IMR-90 (cell line): ENCODE data around the gene PC. TPM values are rescaled to one million over a fixed set of nuclear protein-coding genes. Genes with fewer than 3 reads are reported as not detected.
A peak's percentile ranks its signal among the peaks of the same experiment; 100 is the strongest.

Experiments
- ATAC-seq: fragments of 200-7000 bp; cut with Tn5 transposase; 2 replicates; pipeline ENCODE4 v1.9.1; 2020; ENCODE audit warnings: low read depth, mild to moderate bottlenecking, moderate library complexity
- Bru-seq: library from RNA; stranded (reverse); fragments of 400-500 nt; gene quantifications from one replicate; lab custom pipeline; 2021; lab: Mats Ljungman, UMichigan
- BruChase-seq, 2 experiments: library from RNA; stranded (reverse); fragments of 400-500 nt; gene quantifications; one replicate each; lab custom pipeline; 2021; lab: Mats Ljungman, UMichigan
- BruUV-seq: library from RNA; stranded (reverse); fragments of 400-500 nt; replicated peaks from 2 replicates; lab custom pipeline; 2021; lab: Mats Ljungman, UMichigan
- CTCF ChIA-PET: fragments of 300-600 bp; formaldehyde crosslinking; extraction: SDS; loops from one replicate; lab custom pipeline; 2021; ENCODE audit warnings: antibody characterized with exemption; lab: Yijun Ruan, JAX
- POLR2A ChIA-PET: fragments of 300-600 bp; sonication (Branson Sonifier 250); formaldehyde crosslinking; loops from one replicate; lab custom pipeline; 2022; ENCODE audit warnings: antibody characterized with exemption; ENCODE audit not compliant: unreplicated experiment; lab: Charles Lee
- DNase-seq: peaks from one replicate; pipeline ENCODE4 v3.0.0; 2013
- H2AFZ ChIP-seq: replicated peaks from 2 replicates; pipeline ENCODE3; 2013; ENCODE audit warnings: low read length, mild to moderate bottlenecking; ENCODE audit not compliant: poor library complexity
- H2AK5ac ChIP-seq: 2 replicates; pipeline ENCODE4 v1.6.1; 2013; ENCODE audit warnings: low read depth, low read length, inconsistent platforms
- H2AK9ac ChIP-seq: replicated peaks from 2 replicates; pipeline ENCODE3; 2013; ENCODE audit warnings: mild to moderate bottlenecking, low read depth, low read length, moderate library complexity; ENCODE audit not compliant: poor library complexity
- H2BK120ac ChIP-seq: 2 replicates; pipeline ENCODE4 v1.6.1; 2013; ENCODE audit warnings: low read depth, low read length, inconsistent platforms
- H2BK15ac ChIP-seq: 3 replicates; pipeline ENCODE4 v1.6.1; 2013; ENCODE audit warnings: low read depth, low read length, inconsistent platforms
- H2BK20ac ChIP-seq: 2 replicates; pipeline ENCODE4 v1.6.1; 2013; ENCODE audit warnings: low read depth, mild to moderate bottlenecking, inconsistent platforms, low read length, moderate library complexity
- H2BK5ac ChIP-seq: 2 replicates; pipeline ENCODE4 v1.6.1; 2013; ENCODE audit warnings: mild to moderate bottlenecking, low read depth, low read length, inconsistent platforms; ENCODE audit not compliant: poor library complexity, severe bottlenecking
- H3K14ac ChIP-seq: replicated peaks from 2 replicates; pipeline ENCODE4 v1.6.1; 2013; ENCODE audit warnings: low read depth, low read length, inconsistent platforms
- H3K18ac ChIP-seq: 2 replicates; pipeline ENCODE4 v1.6.1; 2013; ENCODE audit warnings: low read depth, low read length, control low read depth
- H3K23ac ChIP-seq: 2 replicates; pipeline ENCODE4 v1.6.1; 2013; ENCODE audit warnings: low read depth, low read length, inconsistent platforms
- H3K27ac ChIP-seq: 2 replicates; pipeline ENCODE4 v1.5.1; 2013; ENCODE audit warnings: mild to moderate bottlenecking, control low read depth, low read length; ENCODE audit not compliant: insufficient read depth
- H3K27me3 ChIP-seq: 2 replicates; pipeline ENCODE4 v1.6.1; 2013; ENCODE audit warnings: low read length; ENCODE audit not compliant: control insufficient read depth, insufficient read depth
- H3K36me3 ChIP-seq: 2 replicates; pipeline ENCODE4 v1.6.1; 2013; ENCODE audit warnings: low read length, mixed read lengths; ENCODE audit not compliant: control insufficient read depth, insufficient read depth
- H3K4ac ChIP-seq: 2 replicates; pipeline ENCODE4 v1.6.1; 2013; ENCODE audit warnings: low read depth, low read length, inconsistent platforms
- H3K4me1 ChIP-seq: 2 replicates; pipeline ENCODE4 v1.6.1; 2013; ENCODE audit warnings: low read length, mixed read lengths; ENCODE audit not compliant: control insufficient read depth, insufficient read depth
- H3K4me2 ChIP-seq: 2 replicates; pipeline ENCODE4 v1.6.1; 2013; ENCODE audit warnings: low read depth, mild to moderate bottlenecking, control low read depth, low read length, moderate library complexity
- H3K4me3 ChIP-seq: 2 replicates; pipeline ENCODE4 v1.5.1; 2013; ENCODE audit warnings: low read depth, mild to moderate bottlenecking, control low read depth, low read length, moderate library complexity; ENCODE audit not compliant: insufficient read depth
- H3K56ac ChIP-seq: 2 replicates; pipeline ENCODE4 v1.6.1; 2013; ENCODE audit warnings: low read length, inconsistent platforms; ENCODE audit not compliant: insufficient read depth; ENCODE audit errors: extremely low read depth
- H3K79me1 ChIP-seq, 2 experiments: 2 replicates each; pipeline ENCODE4 v1.6.1; 2013; ENCODE audit warnings: low read length in 2 of 2, inconsistent platforms in 1 of 2, low read depth in 1 of 2
- H3K9ac ChIP-seq: 2 replicates; pipeline ENCODE4 v1.6.1; 2013; ENCODE audit warnings: low read depth, low read length, control low read depth
- H3K9me1 ChIP-seq: 2 replicates; pipeline ENCODE4 v1.6.1; 2013; ENCODE audit warnings: low read length, inconsistent platforms; ENCODE audit not compliant: insufficient read depth
- H3K9me3 ChIP-seq: 2 replicates; pipeline ENCODE4 v1.6.1; 2013; ENCODE audit warnings: low read length; ENCODE audit not compliant: control insufficient read depth, insufficient read depth
- H4K20me1 ChIP-seq: 2 replicates; pipeline ENCODE4 v1.6.1; 2013; ENCODE audit warnings: low read length, inconsistent platforms; ENCODE audit not compliant: insufficient read depth
- H4K5ac ChIP-seq: 2 replicates; pipeline ENCODE4 v1.6.1; 2013; ENCODE audit warnings: mild to moderate bottlenecking, low read depth, low read length, control low read depth
- H4K8ac ChIP-seq, 2 experiments: 2 replicates each; pipeline ENCODE4 v1.6.1; 2013; ENCODE audit warnings: low read depth in 2 of 2, low read length in 2 of 2, control low read depth in 1 of 2, inconsistent platforms in 1 of 2
- H4K91ac ChIP-seq: 2 replicates; pipeline ENCODE4 v1.6.1; 2013; ENCODE audit warnings: low read depth, low read length, inconsistent platforms; ENCODE audit not compliant: insufficient read depth
- BHLHE40 ChIP-seq: fragments of 150-350 bp; IDR thresholded peaks from 2 replicates; pipeline ENCODE4 v1.6.1; 2016; ENCODE audit warnings: mild to moderate bottlenecking, low read depth, low read length
- CHD1 ChIP-seq: IDR thresholded peaks from 2 replicates; pipeline ENCODE4 v1.6.1; 2012; ENCODE audit warnings: low read depth, low read length, improper control_type of control experiment
- ELK1 ChIP-seq: fragments of 150-350 bp; IDR thresholded peaks from 2 replicates; pipeline ENCODE4 v1.6.1; 2016; ENCODE audit warnings: low read depth, mild to moderate bottlenecking, low read length, moderate library complexity, borderline replicate concordance
- MAFK ChIP-seq: IDR thresholded peaks from 2 replicates; pipeline ENCODE4 v1.6.1; 2012; ENCODE audit warnings: low read depth, low read length, improper control_type of control experiment
- MAZ ChIP-seq: IDR thresholded peaks from 2 replicates; pipeline ENCODE4 v1.6.1; 2012; ENCODE audit warnings: low read depth, mild to moderate bottlenecking, low read length, improper control_type of control experiment, moderate library complexity, borderline replicate concordance
- MXI1 ChIP-seq: IDR thresholded peaks from 2 replicates; pipeline ENCODE4 v1.6.1; 2012; ENCODE audit warnings: low read depth, mild to moderate bottlenecking, low read length, moderate library complexity, borderline replicate concordance
- NFE2L2 ChIP-seq: fragments of 150-350 bp; IDR thresholded peaks from 2 replicates; pipeline ENCODE4 v1.6.1; 2016; ENCODE audit warnings: low read depth, mild to moderate bottlenecking, low read length
- POLR2A ChIP-seq: IDR thresholded peaks from 2 replicates; pipeline ENCODE4 v1.6.1; 2012; ENCODE audit warnings: mild to moderate bottlenecking, low read depth, low read length
- RAD21 ChIP-seq: IDR thresholded peaks from 2 replicates; pipeline ENCODE4 v1.6.1; 2012; ENCODE audit warnings: low read length, improper control_type of control experiment
- RCOR1 ChIP-seq: IDR thresholded peaks from 2 replicates; pipeline ENCODE4 v1.6.1; 2012; ENCODE audit warnings: mild to moderate bottlenecking, low read length, improper control_type of control experiment; ENCODE audit not compliant: insufficient replicate concordance
- SMC3 ChIP-seq: fragments of 150-350 bp; IDR thresholded peaks from 2 replicates; pipeline ENCODE4 v1.6.1; 2016; ENCODE audit warnings: low read depth, mild to moderate bottlenecking, antibody characterized with exemption, low read length, moderate library complexity
- USF2 ChIP-seq: fragments of 150-350 bp; IDR thresholded peaks from 2 replicates; pipeline ENCODE4 v1.6.1; 2017; ENCODE audit warnings: mild to moderate bottlenecking, antibody characterized with exemption, low read length, low read depth
- WGBS, 2 experiments: methylation state at CpG; one replicate each; pipeline versions ENCODE4 v1.1.5 to v1.1.7; 2013; ENCODE audit warnings: missing lambda C conversion rate in 2 of 2; ENCODE audit not compliant: insufficient read length in 1 of 2; ENCODE audit errors: extremely low coverage in 2 of 2; 5-methylcytosine and 5-hydroxymethylcytosine counted together
- dilution Hi-C: fragments of 300-500 bp; cut with HindIII; formaldehyde crosslinking; loops from one replicate; pipeline ENCODE4 v1.14.3; 2018; ENCODE audit warnings: low sequenced_read_pairs; ENCODE audit not compliant: unreplicated experiment
- in situ Hi-C: fragments of 300-500 bp; cut with MboI; formaldehyde crosslinking; loops from 3 replicates; pipeline ENCODE4 v1.14.3; 2019; ENCODE audit warnings: low sequenced_read_pairs, inconsistent platforms, mixed read lengths
- intact Hi-C: fragments of 100-400 bp; cut with micrococcal nuclease; formaldehyde crosslinking; loops from 2 replicates; pipeline ENCODE4 v1.10.0; 2022
- long read RNA-seq: library from polyadenylated mRNA; unstranded; transcript quantifications from one replicate; pipeline ENCODE4 v2.0.0, GENCODE V29; 2021; ENCODE audit not compliant: unreplicated experiment
- polyA plus RNA-seq, 3 experiments: library from polyadenylated mRNA; depleted of rRNA; stranded (reverse); fragments of >200 nt; gene quantifications; 2 replicates each; pipeline ENCODE4 v1.2.3, GENCODE V29; 2012; ENCODE audit warnings: low replicate concordance in 1 of 3
- total RNA-seq: library from RNA; depleted of rRNA; stranded (reverse); fragments of >200 nt; gene quantifications from 2 replicates; pipeline ENCODE4 v1.2.3, GENCODE V29; 2012; rRNA removed

The PC gene
- 9.7 and 13.6 TPM in 2 replicates for total RNA-seq
- 15.7 and 20.9 TPM in 2 replicates for polyA plus RNA-seq (2012; rRNA removed)
- polyA plus RNA-seq (2012; cell fraction: cytosol; rRNA removed): 15.5 and 27.2 TPM in 2 replicates
- polyA plus RNA-seq (2012; cell fraction: nucleus; rRNA removed; ENCODE audit: low replicate concordance): 65.9 and 77.6 TPM in 2 replicates
- percentile 59 among the genes with signal in this experiment for Bru-seq, nascent RNA
- BruChase-seq, experiment 1, labeled RNA remaining after a 6-hour chase: percentile 71 among the genes with signal in this experiment
- percentile 53 among the genes with signal in this experiment for BruChase-seq, experiment 2, labeled RNA remaining after a 2-hour chase
- long read RNA-seq, full-length matches to known transcripts: 5 of 21 reads
- long read RNA-seq, partial matches to known transcripts: 14 of 21 reads
- long read RNA-seq, other reads (novel, unspliced or antisense): 2 of 21 reads

GRCh38 chr11:66958232-66958955, at the start of gene PC:
TSS of gene PC (minus strand) at chr11:66958383. CDS start at chr11:66872159, 86,224 bp downstream.
- Histone ChIP-seq H3K4me2 (peak within 1 kb of the TSS; percentile 93), H3K4ac (peak within 1 kb of the TSS; percentile 86), H3K56ac (no peak within 1 kb of the TSS), H2BK15ac (peak within 1 kb of the TSS; percentile 60; the same call in 2 of the 3 replicates), H3K9ac (peak within 1 kb of the TSS; percentile 57), H4K91ac (peak within 1 kb of the TSS; percentile 65), H3K9me3 (no peaks in the 10 kb centered on the region), H3K27ac (peak within 1 kb of the TSS; percentile 68), H4K20me1 (peaks cover 5% of the 10 kb centered on the region; the same call in 1 of the 2 replicates), H2BK20ac (peak within 1 kb of the TSS; percentile 46; the same call in 1 of the 2 replicates), H2AK9ac (peak within 1 kb of the TSS; percentile 66), H3K4me3 (peak within 1 kb of the TSS; percentile 73), H3K4me1 (peaks cover 16% of the 10 kb centered on the region), H2BK5ac (peak within 1 kb of the TSS; percentile 51), H4K8ac (peak within 1 kb of the TSS; percentile 12 to 79; a peak in 3 of 4 replicates), H4K5ac (peak within 1 kb of the TSS; percentile 79), H2BK120ac (peak within 1 kb of the TSS; percentile 58), H3K9me1 (peaks cover 14% of the 10 kb centered on the region), H2AK5ac (peak within 1 kb of the TSS; percentile 81), H2AFZ (peak within 1 kb of the TSS; percentile 98), H3K18ac (peak within 1 kb of the TSS; percentile 85), H3K79me1 (peaks cover 0 to 29% of the 10 kb centered on the region in 2 experiments; a peak in 2 of 4 replicates), H3K23ac (peak within 1 kb of the TSS; percentile 86), H3K36me3 (peaks cover 2% of the 10 kb centered on the region; the same call in 1 of the 2 replicates), H3K27me3 (no peaks in the 10 kb centered on the region), H3K14ac (peak within 1 kb of the TSS; percentile 78)
- ATAC-seq (peak; percentile 96), DNase-seq (peak; percentile 100)
- CTCF ChIA-PET: interaction anchor here (0.6 to 1.5 kb wide), 2 partner anchors 67 to 316 kb away, joined by 3 to 4 read pairs; no protein-coding TSS in a partner anchor
- POLR2A ChIA-PET: interaction anchor here (0.6 kb wide), 1 partner anchor 95 kb away, joined by 6 read pairs; no protein-coding TSS in a partner anchor
- intact Hi-C loops (loop anchor here (2.0 to 5.0 kb wide), 2 partner anchors 74 to 76 kb away; no protein-coding TSS in a partner anchor), dilution Hi-C loops (no loop called here), in situ Hi-C loops (no loop called here)
- 2% methylated on average over 43 of the region's 74 CpGs; no CpG with 5 or more reads in 1 of the 2 experiments for WGBS, 2 experiments
- no TSS peak for BruUV-seq
- no peak for TF ChIP-seq NFE2L2
- TF ChIP-seq RAD21: peak; percentile 24
- no peak for TF ChIP-seq MAFK
- no peak for TF ChIP-seq SMC3
- TF ChIP-seq MXI1: peak; percentile 96
- peak; percentile 85; the same call in 1 of the 2 replicates for TF ChIP-seq MAZ
- TF ChIP-seq RCOR1: no peak
- TF ChIP-seq USF2: peak; percentile 98
- TF ChIP-seq BHLHE40: peak; percentile 86
- no peak for TF ChIP-seq CHD1
- TF ChIP-seq POLR2A: peak; percentile 92
- TF ChIP-seq ELK1: no peak
